ENCODE results near the gene OXSR1. TPM values are rescaled to one million over a fixed set of nuclear protein-coding genes. Genes with fewer than 3 reads are reported as not detected.

Gene OXSR1
- total and polyA plus RNA-seq, 2 of the 13 experiments (the other 11 are each of a cell fraction or from before 2014, with no cell fraction given), result 27.4 to 32.6 TPM

DNA sequence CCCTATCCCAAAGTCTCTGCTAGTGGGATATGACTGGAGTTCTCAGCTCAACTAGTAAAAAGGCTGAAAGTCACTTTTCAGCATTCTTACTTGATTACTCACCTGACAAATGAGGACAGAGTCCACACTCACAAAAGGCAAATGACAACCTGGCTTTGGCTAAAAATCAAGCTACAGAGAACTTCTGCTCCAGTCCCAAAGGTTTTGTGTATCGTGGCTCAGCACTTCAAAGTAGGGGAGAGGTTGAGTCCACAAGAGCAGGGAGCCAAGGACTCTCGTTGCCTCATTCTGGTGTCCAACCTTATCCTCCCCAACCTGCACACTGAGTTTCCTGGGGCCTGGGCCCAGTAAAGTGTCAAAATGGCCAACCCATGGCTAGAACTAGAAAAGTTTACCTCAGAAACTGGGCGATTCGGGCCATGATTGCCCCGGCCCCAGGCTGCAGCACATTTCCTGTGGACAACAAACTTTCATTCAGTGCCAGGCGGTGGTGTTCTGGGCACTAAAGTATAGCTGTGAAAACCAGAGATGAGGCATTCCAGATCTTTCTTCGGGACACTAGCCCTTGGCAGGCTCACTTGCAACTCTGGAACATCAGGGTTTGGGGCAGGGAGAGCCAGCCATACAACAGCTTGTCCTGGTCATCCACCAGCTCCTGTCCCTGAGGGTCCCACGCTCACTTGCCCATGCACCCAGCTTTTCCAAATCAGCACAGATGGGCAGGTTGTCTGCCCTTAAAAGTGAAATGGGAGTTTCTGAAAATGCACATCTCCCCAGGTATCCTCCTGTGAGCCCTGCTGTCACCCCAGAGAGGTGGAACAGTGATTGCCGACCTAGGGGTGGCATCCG lies 31.6 kb upstream of the OXSR1 start (continued):
- TF ChIP-seq, protein P1, sequence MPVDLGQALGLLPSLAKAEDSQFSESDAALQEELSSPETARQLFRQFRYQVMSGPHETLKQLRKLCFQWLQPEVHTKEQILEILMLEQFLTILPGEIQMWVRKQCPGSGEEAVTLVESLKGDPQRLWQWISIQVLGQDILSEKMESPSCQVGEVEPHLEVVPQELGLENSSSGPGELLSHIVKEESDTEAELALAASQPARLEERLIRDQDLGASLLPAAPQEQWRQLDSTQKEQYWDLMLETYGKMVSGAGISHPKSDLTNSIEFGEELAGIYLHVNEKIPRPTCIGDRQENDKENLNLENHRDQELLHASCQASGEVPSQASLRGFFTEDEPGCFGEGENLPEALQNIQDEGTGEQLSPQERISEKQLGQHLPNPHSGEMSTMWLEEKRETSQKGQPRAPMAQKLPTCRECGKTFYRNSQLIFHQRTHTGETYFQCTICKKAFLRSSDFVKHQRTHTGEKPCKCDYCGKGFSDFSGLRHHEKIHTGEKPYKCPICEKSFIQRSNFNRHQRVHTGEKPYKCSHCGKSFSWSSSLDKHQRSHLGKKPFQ (CRISPR knock-in tag; IDR thresholded peaks at IDR 0.05; ENCODE audit: insufficient replicate concordance), result no peak
- peak; percentile 76; the same call in 1 of the 2 replicates for TF ChIP-seq ZSCAN29 (CRISPR knock-in tag; conservative IDR thresholded peaks at IDR 0.05)
- TF ChIP-seq, protein P2, sequence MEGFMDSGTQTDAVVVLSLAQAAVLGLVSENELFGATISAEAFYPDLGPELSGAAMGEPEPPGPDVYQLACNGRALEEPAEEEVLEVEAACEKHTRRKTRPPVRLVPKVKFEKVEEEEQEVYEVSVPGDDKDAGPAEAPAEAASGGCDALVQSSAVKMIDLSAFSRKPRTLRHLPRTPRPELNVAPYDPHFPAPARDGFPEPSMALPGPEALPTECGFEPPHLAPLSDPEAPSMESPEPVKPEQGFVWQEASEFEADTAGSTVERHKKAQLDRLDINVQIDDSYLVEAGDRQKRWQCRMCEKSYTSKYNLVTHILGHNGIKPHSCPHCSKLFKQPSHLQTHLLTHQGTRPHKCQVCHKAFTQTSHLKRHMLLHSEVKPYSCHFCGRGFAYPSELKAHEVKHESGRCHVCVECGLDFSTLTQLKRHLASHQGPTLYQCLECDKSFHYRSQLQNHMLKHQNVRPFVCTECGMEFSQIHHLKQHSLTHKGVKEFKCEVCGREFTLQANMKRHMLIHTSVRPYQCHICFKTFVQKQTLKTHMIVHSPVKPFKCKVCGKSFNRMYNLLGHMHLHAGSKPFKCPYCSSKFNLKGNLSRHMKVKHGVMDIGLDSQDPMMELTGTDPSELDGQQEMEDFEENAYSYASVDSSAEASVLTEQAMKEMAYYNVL (CRISPR knock-in tag; IDR thresholded peaks at IDR 0.05; ENCODE audit: borderline replicate concordance), result peak; percentile 68; the same call in 1 of the 2 replicates
- TF ChIP-seq SNAPC2 (CRISPR knock-in tag; IDR thresholded peaks at IDR 0.05), result peak; percentile 56; the same call in 1 of the 2 replicates
- TF ChIP-seq ZNF768 (CRISPR knock-in tag; IDR thresholded peaks at IDR 0.05), result no peak
- peak; percentile 89 for TF ChIP-seq NCOA2 (CRISPR knock-in tag; IDR thresholded peaks at IDR 0.05)
- peak; percentile 76; the same call in 1 of the 2 replicates for TF ChIP-seq ZNF788 (CRISPR knock-in tag; IDR thresholded peaks at IDR 0.05; ENCODE audit: borderline replicate concordance)
- TF ChIP-seq THAP11 (CRISPR knock-in tag; IDR thresholded peaks at IDR 0.05), result 0 out of 2 replicates have a peak, but pooled peaks have one; percentile 62
- TF ChIP-seq, protein P3, sequence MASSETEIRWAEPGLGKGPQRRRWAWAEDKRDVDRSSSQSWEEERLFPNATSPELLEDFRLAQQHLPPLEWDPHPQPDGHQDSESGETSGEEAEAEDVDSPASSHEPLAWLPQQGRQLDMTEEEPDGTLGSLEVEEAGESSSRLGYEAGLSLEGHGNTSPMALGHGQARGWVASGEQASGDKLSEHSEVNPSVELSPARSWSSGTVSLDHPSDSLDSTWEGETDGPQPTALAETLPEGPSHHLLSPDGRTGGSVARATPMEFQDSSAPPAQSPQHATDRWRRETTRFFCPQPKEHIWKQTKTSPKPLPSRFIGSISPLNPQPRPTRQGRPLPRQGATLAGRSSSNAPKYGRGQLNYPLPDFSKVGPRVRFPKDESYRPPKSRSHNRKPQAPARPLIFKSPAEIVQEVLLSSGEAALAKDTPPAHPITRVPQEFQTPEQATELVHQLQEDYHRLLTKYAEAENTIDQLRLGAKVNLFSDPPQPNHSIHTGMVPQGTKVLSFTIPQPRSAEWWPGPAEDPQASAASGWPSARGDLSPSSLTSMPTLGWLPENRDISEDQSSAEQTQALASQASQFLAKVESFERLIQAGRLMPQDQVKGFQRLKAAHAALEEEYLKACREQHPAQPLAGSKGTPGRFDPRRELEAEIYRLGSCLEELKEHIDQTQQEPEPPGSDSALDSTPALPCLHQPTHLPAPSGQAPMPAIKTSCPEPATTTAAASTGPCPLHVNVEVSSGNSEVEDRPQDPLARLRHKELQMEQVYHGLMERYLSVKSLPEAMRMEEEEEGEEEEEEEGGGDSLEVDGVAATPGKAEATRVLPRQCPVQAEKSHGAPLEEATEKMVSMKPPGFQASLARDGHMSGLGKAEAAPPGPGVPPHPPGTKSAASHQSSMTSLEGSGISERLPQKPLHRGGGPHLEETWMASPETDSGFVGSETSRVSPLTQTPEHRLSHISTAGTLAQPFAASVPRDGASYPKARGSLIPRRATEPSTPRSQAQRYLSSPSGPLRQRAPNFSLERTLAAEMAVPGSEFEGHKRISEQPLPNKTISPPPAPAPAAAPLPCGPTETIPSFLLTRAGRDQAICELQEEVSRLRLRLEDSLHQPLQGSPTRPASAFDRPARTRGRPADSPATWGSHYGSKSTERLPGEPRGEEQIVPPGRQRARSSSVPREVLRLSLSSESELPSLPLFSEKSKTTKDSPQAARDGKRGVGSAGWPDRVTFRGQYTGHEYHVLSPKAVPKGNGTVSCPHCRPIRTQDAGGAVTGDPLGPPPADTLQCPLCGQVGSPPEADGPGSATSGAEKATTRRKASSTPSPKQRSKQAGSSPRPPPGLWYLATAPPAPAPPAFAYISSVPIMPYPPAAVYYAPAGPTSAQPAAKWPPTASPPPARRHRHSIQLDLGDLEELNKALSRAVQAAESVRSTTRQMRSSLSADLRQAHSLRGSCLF (CRISPR knock-in tag; IDR thresholded peaks at IDR 0.05; ENCODE audit: borderline replicate concordance), result no peak
- no peak for TF ChIP-seq ZNF138 (CRISPR knock-in tag; IDR thresholded peaks at IDR 0.05; ENCODE audit: low read depth)
- no peak for TF ChIP-seq ZNF230 (CRISPR knock-in tag; IDR thresholded peaks at IDR 0.05)
- TF ChIP-seq ZNF761 (CRISPR knock-in tag; conservative IDR thresholded peaks at IDR 0.05), result peak; percentile 84
- TF ChIP-seq PRPF4 (IDR thresholded peaks at IDR 0.05; ENCODE audit: low read depth, low read length, poor library complexity, severe bottlenecking), result no peak
- TF ChIP-seq, protein P4, sequence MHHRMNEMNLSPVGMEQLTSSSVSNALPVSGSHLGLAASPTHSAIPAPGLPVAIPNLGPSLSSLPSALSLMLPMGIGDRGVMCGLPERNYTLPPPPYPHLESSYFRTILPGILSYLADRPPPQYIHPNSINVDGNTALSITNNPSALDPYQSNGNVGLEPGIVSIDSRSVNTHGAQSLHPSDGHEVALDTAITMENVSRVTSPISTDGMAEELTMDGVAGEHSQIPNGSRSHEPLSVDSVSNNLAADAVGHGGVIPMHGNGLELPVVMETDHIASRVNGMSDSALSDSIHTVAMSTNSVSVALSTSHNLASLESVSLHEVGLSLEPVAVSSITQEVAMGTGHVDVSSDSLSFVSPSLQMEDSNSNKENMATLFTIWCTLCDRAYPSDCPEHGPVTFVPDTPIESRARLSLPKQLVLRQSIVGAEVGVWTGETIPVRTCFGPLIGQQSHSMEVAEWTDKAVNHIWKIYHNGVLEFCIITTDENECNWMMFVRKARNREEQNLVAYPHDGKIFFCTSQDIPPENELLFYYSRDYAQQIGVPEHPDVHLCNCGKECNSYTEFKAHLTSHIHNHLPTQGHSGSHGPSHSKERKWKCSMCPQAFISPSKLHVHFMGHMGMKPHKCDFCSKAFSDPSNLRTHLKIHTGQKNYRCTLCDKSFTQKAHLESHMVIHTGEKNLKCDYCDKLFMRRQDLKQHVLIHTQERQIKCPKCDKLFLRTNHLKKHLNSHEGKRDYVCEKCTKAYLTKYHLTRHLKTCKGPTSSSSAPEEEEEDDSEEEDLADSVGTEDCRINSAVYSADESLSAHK (CRISPR knock-in tag; IDR thresholded peaks at IDR 0.05; ENCODE audit: borderline replicate concordance), result no peak
- TF ChIP-seq ZNF530 (CRISPR knock-in tag; IDR thresholded peaks at IDR 0.05; ENCODE audit: low read depth), result no peak
- no peak for TF ChIP-seq REXO4 (CRISPR knock-in tag; IDR thresholded peaks at IDR 0.05; ENCODE audit: borderline replicate concordance)
